Measurements from ENCODE around the gene STIM1. TPM values are rescaled to one million over a fixed set of nuclear protein-coding genes. Genes with fewer than 3 reads are reported as not detected.

Gene STIM1
- total RNA-seq, 1 experiment from 2014 or later: 15.2 TPM

DNA sequence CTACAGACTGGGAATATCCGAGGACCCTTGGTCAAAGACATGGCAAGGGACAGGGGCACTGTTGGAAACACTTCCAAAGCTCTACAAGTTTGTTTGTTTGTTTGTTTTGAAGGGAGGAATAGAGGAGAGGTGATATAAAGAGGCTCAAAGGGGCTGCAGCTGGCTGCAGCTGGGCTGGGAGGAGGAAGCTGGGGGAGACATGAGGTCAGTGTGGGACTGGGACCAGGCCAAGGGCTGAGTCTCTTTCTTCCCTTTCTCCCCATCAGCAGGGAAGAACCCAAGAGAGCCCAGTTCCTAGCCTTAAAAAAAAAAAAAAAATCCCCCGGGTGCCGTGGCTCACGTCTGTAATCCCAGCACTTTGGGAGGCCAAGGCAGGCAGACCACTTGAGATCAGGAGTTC, 19.7 kb upstream of the STIM1 start:
- no peak overlapping the region for H3T11ph ChIP-seq (ENCODE audit: low read length)
- no peak overlapping the region for H3K9ac ChIP-seq (ENCODE audit: extremely low read depth, insufficient read length, low read length)
- H3K18ac ChIP-seq (ENCODE audit: insufficient read length, low read depth, low read length): no peak overlapping the region
- no peak overlapping the region for H2BK5ac ChIP-seq (ENCODE audit: insufficient read length, low read length)
- no peak overlapping the region for H3K4me3 Mint-ChIP-seq
- TF ChIP-seq, protein P1, sequence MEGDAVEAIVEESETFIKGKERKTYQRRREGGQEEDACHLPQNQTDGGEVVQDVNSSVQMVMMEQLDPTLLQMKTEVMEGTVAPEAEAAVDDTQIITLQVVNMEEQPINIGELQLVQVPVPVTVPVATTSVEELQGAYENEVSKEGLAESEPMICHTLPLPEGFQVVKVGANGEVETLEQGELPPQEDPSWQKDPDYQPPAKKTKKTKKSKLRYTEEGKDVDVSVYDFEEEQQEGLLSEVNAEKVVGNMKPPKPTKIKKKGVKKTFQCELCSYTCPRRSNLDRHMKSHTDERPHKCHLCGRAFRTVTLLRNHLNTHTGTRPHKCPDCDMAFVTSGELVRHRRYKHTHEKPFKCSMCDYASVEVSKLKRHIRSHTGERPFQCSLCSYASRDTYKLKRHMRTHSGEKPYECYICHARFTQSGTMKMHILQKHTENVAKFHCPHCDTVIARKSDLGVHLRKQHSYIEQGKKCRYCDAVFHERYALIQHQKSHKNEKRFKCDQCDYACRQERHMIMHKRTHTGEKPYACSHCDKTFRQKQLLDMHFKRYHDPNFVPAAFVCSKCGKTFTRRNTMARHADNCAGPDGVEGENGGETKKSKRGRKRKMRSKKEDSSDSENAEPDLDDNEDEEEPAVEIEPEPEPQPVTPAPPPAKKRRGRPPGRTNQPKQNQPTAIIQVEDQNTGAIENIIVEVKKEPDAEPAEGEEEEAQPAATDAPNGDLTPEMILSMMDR (conservative IDR thresholded peaks at IDR 0.05): no peak
- peaks cover 19% of the 10 kb centered on the region for H3K4me1 ChIP-seq (ENCODE audit: insufficient read depth, low read length)
- peaks cover 54% of the 10 kb centered on the region in 2 experiments for H3K4me1 Mint-ChIP-seq
- no peaks in the 10 kb centered on the region for H3K27me3 Mint-ChIP-seq (ENCODE audit: low read depth)
- H2BK12ac ChIP-seq (ENCODE audit: insufficient read length, low read depth, low read length): no peak overlapping the region
- H3K9me3 ChIP-seq (ENCODE audit: control insufficient read depth, low read depth, low read length): no peaks in the 10 kb centered on the region
- H2BK15ac ChIP-seq (ENCODE audit: low read depth, low read length): no peak overlapping the region
- H3K56ac ChIP-seq (ENCODE audit: insufficient read length, low read depth, low read length): no peak overlapping the region
- WGBS (ENCODE audit: extremely low coverage, insufficient read length, low lambda C conversion rate): no CpG with 5 or more reads among the region's 4 CpGs
- no peak overlapping the region for H4K8ac ChIP-seq (replicated peaks; ENCODE audit: insufficient read length, low read depth, low read length)
- H4K5ac ChIP-seq (ENCODE audit: insufficient read length, low read depth, low read length): no peak overlapping the region
- no peak overlapping the region for H3K14ac ChIP-seq (ENCODE audit: insufficient read depth, low read length)
- no peak overlapping the region for H3K27ac ChIP-seq (ENCODE audit: insufficient read length, low read depth, low read length)
- H2AFZ ChIP-seq (ENCODE audit: low read length): no peak overlapping the region
- H4K91ac ChIP-seq (ENCODE audit: insufficient read length, low read depth, low read length): no peak overlapping the region
- no peak overlapping the region for H3K4ac ChIP-seq (ENCODE audit: low read depth, low read length)
- H2BK20ac ChIP-seq (ENCODE audit: low read depth, low read length, poor library complexity, severe bottlenecking): no peak overlapping the region
- peaks cover 6% of the 10 kb centered on the region for H4K20me1 ChIP-seq (ENCODE audit: control insufficient read depth, insufficient read depth, insufficient read length)
- no peaks in the 10 kb centered on the region for H3K27me3 ChIP-seq (ENCODE audit: insufficient read depth, low read length)
- peak overlapping the region in 2 of 3 experiments; percentile 59 to 65; a peak in 2 of 7 replicates for H3K27ac Mint-ChIP-seq
- H3K4me2 ChIP-seq (ENCODE audit: insufficient read depth, insufficient read length, low read length): peak overlapping the region; percentile 18
- peaks cover 2% of the 10 kb centered on the region; the same call in 1 of the 2 replicates for H3K79me2 ChIP-seq (ENCODE audit: insufficient read depth, low read length)
- no peaks in the 10 kb centered on the region for H3K79me1 ChIP-seq (ENCODE audit: insufficient read depth, low read depth, low read length, poor library complexity, severe bottlenecking)
- DNase-seq: no peak
- peaks cover 3% of the 10 kb centered on the region for H3K23me2 ChIP-seq (ENCODE audit: insufficient read length, low read depth, low read length, poor library complexity, severe bottlenecking)
- H3K9me3 Mint-ChIP-seq: no peaks in the 10 kb centered on the region
- no peak overlapping the region for H2AK5ac ChIP-seq (ENCODE audit: insufficient read length, low read length)
- H3K36me3 Mint-ChIP-seq (ENCODE audit: insufficient read depth in 1 of 3, low read depth in 3 of 3): peaks cover 14 to 26% (median 17%) of the 10 kb centered on the region in 3 experiments
- no peak overlapping the region for H2BK120ac ChIP-seq (ENCODE audit: low read depth, low read length, poor library complexity, severe bottlenecking)
- no peak overlapping the region for H3K23ac ChIP-seq (ENCODE audit: insufficient read length, low read depth, low read length)

Data from H9 (cell line).